NCI-H2107 (cell line): ENCODE measurements around the gene TWIST1.

Experiments used
- DNase-seq: peaks from one replicate; lab custom pipeline; 2025; lab: John Stamatoyannopoulos, UW

The TWIST1 gene

DNA sequence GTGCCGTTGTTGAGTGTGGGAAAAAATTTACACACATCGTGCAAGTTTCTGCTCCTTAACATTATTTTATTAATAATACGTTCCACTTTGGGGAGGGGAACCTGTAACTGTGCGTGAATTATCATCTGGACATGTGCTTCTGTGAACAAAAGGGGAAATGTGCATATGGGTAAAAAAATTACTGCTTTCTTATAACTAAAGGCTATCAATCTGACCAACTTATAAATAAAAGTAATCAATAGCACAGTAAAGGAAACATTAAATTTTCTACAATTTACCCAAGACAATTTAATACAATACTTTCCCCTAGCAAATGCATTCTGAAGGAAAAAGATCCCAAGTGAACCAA is 4.5 kb downstream of the TWIST1 start:
- no peak for DNase-seq

DNA sequence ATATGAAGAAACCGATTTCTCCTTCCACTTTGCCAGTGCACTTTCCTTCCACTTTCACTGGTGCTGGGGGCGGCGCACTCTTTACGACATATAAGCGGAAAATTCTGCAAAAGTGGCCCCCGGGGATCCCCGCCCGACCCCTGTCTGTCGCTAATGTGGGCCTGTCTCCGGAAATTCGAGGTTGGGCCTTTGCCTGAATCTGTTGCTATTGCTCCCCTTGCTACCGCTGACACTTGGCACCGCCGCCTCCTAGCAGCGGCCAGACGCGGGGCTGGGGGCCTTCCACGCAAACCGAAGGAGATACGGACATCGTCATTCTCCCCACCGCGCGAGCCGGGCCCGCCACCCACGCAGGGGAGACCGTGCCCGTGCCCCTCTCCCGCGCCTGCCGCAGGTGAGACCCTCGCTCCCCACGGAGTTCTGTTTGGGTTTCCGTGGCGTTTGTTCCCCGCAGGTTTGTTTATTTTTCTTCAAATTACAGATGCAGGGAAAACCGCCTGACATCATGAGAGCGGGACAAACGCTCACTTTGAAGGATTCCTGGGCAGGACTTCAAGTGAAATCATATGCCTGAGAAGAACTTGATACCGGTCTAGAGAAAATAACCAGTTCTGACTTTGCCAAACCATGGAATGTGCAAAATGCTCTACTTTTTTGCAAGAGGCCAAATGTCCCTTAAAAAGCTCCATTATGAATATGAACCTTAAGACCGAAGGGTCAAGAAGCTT is 5.0 kb downstream of the TWIST1 start:
- DNase-seq, result no peak

DNA sequence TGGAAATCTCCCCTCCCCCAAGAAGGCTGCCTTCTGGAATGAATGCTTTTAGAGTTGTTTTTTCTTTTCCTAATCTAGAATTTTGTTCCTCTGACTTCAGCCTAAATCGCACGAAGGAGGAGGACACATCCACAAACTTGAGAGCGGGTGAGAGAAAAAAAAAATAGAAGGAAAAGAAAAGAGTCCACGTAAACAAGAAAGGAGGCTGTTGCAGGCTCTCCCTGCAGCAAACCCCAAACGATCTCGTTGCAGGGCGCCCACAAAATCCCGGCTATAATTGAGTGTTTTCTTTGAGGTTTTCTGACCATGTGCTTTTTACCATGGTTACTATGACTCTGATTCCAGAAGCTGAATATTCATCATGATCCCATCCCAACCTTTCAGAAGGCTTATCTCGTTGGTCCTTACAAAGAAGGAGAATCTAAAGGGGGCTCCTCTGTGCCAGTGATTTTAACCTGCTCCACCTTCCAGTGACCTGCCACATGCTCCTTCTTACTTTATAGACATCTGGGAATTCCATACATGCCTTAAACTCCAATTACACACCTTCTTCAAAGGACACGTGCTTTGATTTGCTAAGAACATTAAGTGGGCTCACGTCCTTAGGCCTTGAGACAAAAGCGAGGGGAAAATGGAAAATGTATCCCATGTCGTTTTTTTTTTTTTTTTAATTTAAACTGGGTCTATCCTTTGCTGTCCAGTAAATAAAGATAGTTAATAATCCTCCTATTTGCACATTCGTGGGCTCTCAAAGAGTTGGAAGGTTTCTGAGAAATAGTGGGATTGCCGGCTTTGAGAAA is 5.8 kb downstream of the TWIST1 start:
- DNase-seq, result no peak

DNA sequence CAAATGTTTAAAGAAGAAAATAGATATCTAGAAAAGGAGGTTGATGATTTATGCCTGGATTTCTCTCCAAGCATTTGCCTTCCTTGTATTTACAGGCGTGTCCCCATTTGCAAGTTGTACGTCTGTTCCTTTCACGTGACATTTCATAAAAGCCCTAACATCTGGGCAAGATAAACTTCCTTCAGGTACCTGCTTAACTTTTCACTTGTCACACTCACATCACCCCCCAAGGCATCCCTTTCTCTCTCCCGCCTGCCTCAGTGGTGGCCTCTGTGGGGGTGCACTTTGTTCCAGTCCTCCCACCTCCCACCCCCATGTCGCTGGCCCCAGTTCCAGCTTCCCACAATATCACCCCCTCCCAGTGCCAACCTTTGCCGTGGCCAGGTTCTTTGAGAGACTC is 6.7 kb downstream of the TWIST1 start:
- no peak for DNase-seq

DNA sequence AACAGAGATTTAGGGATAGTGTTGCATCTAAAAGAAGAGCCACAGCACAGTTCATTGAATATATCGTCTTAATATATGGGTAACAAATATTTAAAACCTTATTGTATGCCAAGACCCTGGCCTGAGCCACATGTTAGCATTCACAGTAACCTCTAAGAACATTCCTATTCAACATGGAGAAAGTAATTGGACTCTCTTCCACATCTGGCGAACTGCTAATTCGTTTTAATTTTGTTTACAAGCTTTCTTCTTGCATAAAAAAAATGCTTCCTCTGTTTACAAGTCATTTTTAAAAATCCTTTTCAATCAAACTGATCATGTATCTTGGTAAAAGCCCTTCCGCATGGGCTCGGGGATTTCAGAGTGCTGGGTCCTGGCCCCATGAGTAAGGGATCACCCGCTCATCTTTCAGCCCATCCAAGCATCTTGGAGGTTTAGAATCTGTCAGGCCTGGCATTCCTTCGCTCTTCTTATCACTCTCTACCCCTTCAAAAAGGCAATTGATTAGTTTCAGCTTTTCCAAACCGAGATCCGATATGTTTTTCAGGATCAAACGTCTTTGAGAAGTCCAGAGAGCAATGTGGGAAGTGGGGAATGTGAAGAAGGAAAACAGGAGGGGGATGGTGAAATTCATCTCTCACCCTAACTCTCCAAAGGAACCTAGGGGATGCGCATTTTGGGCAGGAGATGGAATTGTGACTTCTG is 7.3 kb downstream of the TWIST1 start:
- no peak for DNase-seq

DNA sequence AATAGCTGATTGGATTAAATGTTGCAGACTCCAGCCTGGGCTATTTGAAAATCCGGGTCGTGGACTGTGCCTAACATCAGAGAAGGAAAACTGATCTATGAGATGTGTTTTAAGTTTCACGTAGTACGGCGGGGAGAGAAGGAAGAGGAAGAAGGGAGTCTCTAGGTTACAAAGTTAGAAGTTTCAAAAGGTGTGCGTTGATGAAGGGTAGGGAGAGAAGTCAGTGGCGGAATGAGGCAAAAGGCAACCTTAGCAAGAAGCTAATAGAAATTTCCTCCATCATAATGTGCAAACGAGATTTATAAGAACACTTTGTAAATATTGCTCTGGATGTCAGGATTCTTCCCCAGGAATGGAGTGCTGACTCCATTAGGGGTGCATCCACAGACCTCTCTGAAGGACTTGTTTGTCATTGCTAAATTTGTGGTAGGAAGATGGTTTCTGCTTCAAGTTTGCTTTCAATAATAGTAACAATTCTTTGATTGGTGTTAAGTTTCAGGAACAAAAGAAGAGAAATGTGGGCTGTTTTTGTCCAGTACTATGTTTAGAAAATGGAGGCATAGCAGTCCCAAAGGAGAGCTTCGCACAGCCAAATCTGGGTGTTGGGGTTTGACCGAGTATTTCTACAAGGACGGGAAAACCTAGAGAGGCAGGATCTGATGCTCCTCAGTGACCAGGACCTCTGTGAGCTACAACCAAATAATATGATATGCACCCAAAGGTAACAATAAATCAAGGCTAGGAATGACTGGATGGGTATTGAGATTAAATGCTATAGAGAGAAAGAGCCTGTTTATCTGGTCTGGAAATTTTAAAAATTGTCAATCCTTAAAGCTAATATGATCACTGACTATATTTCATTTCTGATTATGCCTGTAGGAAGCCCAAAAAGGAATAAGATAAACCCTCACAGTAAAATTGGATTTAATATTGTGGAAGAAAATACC is 8.2 kb downstream of the TWIST1 start:
- DNase-seq, result no peak

DNA sequence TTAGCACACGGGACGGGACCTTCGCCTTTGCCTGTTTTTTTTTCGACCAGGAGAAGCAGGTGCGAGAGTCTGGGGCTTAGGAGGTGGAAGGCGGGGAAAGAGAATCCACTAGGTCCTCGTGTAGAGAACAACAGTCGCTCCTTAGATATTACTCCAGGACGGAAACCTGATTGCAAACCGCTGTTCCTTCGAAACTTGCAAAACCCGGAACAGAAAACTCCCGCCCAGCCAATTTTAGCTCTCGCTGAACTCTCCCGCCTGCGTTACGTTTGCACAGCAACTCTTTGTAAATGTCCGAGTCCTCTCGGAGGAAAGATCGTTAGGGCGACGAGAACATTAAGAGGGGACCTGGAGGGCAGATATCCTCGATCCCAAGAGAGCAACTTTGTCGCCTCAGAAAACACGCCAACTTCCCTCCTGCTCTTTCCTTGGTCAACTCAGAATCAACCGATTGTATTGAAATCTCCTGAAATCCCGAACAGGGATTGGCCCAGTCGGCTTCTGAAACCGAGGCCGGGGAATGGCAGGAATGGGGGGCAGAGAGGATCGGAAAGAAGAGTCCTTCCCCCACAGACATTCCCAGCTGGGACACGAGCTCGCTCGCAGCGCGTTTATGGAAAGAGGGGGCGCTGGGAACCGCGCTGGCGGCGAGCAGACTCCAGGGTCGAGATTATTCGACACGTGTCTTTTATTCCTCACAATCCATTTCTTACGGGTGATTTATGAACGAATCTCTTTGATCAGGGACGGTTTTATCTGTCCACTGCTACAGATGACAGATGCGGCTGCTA is 9.9 kb downstream of the TWIST1 start:
- DNase-seq, result no peak

DNA sequence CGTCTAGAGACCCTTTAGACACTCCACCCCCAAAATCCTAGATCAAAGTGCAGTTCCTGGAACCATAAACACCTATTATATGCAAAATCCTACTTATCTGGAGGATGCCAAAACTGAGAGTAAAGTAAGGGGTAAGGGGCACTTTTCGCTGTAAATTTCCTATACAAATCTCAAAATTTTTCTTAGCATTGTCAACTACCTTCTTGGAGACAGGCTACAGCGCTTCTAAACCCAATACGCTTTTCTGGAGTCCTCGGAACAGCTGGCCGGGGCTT is 10.4 kb downstream of the TWIST1 start:
- DNase-seq, result no peak

DNA sequence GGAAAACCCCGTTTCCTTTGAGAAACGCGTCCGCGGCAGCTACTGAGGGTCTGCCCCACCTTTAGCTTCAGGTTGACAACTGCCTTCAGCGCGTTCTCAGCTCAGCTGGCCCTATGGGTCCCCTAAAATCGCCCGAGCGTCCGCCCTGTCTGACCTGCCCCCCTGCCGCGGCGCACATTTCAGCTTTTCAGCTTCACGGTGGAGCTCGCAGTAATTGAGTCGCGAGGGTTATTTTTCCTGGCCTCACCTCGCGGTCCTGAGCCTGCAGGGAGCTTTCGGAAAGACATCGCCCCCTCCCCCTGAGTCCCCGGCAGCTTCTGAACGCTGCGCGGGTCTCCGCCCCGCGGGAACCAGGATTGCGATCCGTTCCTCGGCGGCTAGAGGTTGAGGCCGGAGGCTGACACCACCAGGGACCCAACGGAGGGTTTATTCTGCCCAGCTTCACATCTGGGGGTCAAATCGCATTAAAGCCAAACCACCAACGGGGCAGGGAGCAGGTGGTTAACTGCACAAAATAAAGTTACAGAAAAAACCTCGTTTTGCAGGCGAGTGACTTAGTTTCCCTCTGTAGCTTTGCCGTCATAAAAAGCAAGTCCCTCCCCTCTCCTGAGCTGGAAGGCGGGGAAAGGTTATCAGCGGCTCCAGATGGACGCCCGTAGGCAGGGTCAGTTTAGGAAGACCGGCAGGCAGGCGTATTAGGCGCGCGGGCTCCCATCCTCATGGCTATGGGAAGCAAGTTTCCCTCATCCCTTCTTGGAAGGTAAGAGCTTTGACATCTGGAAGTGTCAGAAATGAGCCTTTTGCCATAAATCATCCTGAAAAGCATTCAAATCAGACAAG is 11.0 kb downstream of the TWIST1 start:
- no peak for DNase-seq

DNA sequence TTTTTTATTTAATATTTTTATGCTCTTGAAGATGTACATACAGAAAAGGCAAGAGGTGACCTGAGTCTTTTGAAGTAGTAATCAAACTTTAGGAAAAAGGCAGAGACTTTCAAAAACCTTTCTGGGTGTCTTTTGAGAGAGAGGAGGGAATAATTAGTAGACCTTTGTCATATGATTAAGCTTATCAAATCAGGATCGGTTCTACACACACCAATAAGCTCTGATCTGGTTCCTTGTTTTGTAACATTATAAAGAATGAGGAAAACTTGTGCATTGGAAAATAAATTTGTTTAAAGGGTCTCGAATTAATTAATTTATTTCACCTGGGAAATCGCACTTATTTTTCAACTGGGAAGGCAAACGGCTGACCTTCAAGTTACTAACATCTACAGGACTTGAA is 11.9 kb downstream of the TWIST1 start:
- no peak for DNase-seq

DNA sequence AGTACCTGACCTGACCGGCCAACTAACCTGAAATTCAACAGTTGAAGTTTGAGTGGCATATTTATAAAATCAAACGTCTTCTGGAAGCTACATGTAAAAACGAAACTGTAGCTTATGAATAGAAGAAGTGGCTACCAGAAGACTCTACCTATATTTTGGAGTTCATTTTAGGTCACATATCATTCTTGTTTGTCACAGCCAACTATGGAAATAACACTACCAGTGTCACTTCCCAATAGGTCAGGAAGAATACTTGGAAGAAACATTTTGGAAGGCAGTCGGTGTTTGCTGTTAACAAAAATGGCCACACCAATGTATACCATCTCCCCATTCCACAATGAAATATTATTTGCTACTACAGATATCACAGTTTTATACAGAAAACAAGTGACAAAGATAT is 12.6 kb downstream of the TWIST1 start:
- no peak for DNase-seq

DNA sequence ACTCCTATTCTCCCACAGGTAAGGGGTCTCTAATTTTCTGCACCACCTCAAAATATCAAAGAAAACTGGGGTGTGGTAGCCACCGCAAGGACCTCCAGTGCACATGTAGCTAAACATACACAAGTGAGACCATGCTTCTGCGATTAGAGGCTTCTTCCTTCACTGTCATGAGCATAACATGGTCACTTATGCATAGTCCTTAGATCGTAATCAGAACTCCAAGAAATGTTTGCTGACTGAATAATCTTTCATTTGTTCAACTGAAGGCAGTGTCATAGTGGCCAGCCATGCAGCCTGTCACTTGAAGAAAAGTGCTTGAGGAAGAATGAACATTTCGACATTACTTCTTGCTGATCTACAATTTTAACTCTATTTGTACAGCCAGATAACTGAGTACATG is 14.6 kb downstream of the TWIST1 start:
- DNase-seq, result no peak

DNA sequence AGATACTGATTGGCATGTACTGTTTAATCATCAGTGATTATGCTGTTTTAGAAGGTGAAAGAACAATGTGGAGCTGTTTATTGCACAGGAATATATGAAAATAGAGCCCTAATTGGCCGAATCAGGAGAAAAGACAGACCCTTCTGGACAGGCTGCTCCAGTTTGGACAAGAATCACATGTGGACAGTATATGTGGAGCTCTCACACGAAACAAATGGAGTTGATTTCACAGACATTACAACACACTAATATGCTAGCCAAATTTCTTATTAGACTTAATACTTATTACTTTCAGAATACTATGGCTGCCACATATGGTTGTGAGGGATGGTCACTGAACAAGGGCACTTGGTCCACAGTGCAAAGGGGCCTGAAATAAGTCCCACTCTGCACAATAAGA is 15.5 kb downstream of the TWIST1 start:
- DNase-seq, result no peak

DNA sequence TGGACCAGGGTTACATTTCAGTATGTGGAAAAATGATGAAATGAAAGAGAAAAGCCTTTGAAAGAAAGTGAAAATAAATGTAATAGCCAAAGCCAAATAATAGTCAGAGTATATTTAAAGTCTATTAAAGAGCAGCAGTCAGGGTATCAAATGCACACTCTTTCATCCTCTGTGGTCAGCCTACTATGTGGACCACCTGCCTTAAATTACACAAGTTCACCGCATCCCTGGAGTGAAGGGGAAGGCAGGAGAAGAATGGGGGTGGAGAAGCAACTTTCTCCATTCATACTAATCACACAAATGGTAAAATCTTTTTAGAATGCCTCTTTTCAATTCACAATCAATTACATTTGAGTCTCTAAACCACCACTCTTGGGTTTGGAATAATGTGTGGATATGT is 16.0 kb downstream of the TWIST1 start:
- DNase-seq, result no peak

DNA sequence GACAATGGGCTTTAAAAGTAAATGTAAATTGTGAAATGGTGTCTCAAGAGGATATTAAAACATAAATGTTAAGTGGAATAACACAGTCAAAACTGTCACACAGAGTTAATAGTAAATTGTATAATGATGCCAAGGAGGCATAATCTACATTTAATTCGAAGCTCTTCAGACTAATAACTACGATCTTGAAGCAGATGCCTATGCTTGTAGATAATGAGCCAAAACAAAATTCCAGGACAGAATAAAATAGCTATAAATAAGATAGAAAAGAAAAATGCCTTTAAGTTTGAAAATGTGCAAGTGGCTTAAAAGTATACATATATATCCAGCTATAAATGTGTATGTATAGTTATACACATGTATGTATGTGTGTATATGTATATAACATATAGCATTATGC is 17.5 kb downstream of the TWIST1 start:
- DNase-seq, result no peak

DNA sequence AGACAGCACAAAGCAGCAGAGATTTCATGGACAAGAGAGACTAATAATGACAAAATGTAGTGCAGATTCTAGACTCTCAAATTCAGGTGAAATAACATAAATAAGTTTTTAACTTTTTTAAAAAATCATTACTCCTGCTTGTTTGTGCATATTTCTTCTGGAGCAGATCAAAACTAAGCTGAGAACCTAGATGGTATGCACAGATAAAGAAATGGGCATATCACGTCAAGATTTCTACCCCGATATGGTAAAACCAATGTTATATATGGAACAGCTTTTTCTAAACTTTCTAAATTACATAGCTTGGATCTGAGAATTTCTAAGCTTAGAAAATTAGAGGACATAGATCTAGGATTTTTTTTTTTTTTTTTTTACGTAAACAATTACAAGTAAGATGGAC is 18.2 kb downstream of the TWIST1 start:
- DNase-seq, result no peak

DNA sequence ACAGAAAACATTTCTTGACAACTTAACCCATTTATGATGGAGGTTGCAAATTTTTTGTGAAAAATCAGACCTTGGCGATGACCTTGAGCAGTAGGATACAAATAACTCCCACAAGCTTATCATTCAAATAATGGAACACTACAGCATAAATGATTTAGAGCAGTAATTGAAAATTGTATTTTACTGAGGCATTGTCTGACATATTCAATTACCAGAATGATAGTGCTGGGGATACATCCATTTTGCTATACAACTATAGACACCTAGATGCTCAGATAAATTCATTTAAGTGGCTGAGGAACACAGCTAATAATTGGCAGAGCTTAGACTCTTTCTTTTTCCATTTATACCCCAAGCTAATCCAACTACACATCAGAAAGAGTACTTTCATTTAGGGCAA is 18.9 kb downstream of the TWIST1 start:
- no peak for DNase-seq

DNA sequence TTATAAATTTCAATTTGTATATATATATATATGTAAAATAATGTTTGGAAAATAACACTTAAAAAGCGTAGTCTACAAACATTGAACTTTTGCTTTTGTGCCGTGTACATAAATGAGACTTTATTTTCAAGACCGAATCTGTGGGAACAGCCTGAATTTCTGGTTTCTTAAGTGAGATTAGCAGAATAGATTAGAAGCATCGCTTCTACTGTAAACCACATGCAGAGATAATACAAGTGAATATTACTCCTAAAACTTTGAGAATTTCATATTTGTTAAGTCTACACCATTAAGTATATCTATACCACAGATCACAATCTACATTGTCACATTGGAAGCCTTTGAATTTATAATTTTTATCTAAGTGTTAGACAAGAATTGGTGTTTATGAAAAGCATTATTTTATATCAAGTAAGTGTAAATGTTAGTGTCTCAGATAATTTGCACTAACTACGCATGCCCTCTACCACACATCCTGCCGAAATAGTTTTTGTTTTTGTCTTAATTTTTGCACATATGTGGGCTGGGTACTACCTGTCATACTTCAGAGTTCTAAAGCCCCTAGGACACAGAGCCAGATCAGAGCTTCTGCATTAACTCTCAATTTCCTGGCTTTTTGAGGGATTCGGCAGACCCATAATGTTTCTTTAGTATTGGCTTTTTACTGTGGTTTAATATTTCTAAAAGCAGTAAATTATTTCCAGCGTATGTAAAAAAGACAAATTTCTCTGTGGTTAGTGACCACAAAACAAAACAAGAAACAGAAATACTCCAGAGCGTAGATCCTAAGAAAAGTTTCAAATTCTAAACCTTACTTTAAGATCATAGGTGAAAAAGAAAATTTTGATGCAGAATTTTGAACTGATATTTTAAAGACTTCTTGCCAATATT is 20.0 kb downstream of the TWIST1 start:
- DNase-seq, result no peak

DNA sequence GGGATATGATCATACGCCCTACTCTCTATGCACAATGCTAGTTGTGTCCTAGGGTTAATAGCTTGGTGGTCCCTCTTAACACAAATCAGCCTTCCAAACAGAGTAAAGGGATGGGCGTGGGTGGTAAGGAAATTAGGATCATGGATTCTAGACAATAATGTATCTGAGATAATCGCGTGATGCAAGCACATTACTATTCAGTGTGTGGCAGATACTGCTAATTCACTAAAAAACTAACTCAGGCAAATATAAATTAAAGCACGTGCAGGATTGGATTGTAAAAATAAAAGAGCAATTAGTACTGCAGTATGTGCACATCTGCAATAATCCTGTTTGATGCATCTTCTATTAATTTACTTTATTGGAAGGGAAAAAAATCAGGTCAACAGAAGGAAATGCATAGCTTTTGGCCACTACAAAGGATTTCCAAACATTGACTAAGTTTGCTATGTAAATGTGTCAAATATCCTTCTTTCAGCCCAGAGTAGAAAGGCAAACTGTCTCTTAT is 22.0 kb downstream of the TWIST1 start:
- DNase-seq, result no peak
